Measurements from ENCODE around the gene SLC5A2.
"Not testable (repeated sequence)": the region's sequence is repeated elsewhere in the genome, so short reads cannot be mapped to it uniquely, and the experiment has no call there.

Gene SLC5A2

DNA sequence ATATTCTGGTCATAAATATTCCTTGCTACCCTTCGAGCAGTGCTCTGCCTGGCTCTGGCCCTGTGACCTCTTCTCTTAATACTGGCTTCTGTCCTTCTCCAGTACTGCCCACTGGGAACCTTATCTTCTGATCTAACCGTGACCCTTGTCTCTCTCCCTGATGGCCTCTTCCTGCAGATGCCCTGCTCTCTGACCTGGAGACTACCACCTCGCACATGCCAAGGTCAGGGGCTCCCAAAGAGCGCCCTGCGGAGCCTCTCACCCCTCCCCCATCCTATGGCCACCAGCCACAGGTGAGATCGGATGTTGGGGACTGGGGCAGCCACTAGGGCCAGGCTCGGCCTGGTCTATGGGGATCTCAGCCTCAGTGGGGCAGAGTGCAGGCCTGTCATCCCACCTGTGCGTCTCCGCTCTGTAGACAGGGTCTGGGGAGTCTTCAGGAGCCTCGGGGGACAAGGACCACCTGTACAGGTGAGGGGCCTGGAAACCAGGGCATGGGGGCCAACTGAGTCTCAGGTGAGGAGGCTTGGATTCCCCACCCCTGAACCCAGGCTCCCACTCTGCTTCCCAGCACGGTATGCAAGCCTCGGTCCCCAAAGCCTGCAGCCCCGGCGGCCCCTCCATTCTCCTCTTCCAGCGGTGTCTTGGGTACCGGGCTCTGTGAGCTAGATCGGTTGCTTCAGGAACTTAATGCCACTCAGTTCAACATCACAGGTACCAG lies 9.5 kb upstream of the SLC5A2 start:
- peak overlapping the region in 3 of 21 experiments; percentile 34 to 93 (median 39) for H3K27ac ChIP-seq
- H3K4me3 ChIP-seq = no peak overlapping the region

DNA sequence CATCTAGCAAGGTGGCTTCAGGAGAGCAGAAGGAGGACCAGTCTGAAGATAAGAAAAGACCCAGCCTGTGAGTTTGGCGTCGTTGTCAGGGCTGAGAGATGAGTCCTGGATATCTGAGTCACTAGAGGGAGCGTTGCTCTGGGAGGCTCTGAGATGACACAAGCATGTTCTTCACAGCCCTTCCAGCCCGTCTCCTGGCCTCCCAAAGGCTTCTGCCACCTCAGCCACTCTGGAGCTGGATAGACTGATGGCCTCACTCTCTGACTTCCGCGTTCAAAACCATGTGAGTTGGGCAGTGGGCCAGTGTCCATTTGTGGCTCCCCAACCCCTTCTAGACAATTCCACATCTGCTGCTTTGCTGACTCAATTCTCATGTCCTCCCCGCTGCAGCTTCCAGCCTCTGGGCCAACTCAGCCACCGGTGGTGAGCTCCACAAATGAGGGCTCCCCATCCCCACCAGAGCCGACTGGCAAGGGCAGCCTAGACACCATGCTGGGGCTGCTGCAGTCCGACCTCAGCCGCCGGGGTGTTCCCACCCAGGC lies 8.7 kb upstream of the SLC5A2 start:
- no peak overlapping the region for H3K4me3 ChIP-seq
- peak overlapping the region in 2 of 21 experiments; percentile 34 to 39 for H3K27ac ChIP-seq

DNA sequence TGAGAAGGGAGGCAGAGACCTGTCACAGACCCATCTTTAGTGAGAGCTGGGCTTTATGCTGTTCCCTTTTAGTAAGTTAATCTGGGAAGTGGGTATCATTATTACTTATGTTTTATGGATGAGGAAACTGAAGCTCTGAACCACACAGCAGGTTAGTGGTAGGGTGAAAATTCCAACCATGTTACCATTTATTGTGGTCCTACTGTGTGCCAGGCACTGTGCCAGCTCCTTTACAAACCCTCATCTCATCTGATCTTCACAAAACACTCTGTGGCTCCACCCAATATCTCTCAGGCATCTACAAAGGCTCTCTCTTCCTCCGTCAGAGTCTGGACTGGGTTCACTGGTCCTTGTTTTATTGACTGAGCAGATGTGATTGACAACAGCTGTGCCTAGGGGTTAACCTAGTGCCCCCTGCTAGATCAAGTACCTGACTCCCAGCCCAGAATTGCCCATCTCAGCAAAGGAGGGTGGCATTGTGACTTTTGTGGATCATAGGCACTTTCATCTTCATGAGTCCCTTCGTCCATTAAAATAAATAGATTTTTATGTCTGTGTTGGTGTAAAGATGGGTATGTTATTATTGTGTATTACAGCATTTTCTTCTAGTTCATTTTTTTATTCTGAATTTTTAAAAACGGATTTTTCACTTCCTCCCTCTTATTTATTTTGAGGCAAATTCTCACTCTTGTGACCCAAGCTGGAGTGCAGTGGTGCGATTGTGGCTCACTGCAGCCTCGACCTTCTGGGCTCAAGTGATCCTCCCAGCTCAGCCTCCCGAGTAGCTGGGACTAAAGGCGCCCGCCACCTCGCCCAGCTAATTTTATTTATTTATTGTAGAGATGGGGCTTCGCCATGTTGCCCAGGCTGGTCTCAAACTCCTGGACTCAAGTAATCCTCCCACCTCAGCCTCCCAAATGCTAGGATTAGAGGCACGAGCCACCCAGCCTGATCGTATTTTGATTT lies 7.9 kb upstream of the SLC5A2 start:
- H3K27ac ChIP-seq = no peak overlapping the region

DNA sequence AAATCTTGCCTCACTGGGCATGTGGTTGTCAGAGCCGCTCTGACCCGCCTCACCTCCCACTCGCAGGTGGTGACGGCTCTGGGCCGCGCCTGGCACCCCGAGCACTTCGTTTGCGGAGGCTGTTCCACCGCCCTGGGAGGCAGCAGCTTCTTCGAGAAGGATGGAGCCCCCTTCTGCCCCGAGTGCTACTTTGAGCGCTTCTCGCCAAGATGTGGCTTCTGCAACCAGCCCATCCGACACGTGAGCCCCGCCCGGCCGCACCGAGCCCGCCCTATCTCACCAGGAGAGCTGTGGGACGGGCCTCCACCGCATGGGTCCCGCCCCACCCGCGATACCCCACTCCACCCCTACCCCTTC lies 7.0 kb upstream of the SLC5A2 start:
- peak overlapping the region in 5 of 21 experiments; percentile 13 to 51 (median 46) for H3K27ac ChIP-seq
- peak overlapping the region; percentile 29 to 48 (median 39) for H3K4me3 ChIP-seq

More for the DNA sequence above, 7.9 kb upstream of the SLC5A2 start:
- H3K4me3 ChIP-seq = no peak overlapping the region

DNA sequence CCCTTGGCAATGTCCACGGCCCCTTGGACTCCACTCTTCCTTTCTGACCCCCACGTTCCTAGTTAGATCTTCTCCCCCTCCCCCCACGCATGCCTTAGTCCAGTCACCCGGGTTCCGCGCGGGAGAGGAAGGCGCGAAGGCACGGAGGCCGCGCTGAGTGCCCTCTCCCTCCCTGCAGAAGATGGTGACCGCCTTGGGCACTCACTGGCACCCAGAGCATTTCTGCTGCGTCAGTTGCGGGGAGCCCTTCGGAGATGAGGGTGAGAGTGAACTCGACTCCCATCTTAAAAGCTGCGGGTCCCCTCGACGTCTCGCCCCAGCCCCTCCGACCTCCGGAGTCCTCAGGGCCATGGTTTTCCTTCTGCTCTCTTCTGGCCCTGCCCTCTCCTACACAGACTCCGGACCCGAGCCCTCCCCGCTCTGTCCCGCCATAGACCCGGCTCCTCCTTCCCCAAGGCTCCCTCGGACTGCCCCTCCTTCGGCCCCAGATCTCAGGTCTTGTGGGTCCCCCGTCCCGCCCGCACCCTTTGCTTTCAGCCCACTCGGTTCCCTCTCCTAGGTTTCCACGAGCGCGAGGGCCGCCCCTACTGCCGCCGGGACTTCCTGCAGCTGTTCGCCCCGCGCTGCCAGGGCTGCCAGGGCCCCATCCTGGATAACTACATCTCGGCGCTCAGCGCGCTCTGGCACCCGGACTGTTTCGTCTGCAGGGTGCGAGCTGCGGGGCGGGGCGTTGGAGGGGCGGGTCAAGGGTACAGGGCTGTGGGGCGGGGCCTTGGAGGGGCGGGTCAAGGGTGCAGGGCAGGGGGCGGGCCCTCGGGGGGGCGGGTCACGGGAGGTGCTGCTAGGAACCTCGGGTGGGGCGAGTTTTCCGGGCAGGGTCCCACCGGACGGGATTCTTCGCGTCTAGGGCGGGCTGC lies 6.4 kb upstream of the SLC5A2 start:
- peak overlapping the region; percentile 29 to 48 (median 39) for H3K4me3 ChIP-seq
- peak overlapping the region in 15 of 21 experiments; percentile 6 to 75 (median 45) for H3K27ac ChIP-seq

DNA sequence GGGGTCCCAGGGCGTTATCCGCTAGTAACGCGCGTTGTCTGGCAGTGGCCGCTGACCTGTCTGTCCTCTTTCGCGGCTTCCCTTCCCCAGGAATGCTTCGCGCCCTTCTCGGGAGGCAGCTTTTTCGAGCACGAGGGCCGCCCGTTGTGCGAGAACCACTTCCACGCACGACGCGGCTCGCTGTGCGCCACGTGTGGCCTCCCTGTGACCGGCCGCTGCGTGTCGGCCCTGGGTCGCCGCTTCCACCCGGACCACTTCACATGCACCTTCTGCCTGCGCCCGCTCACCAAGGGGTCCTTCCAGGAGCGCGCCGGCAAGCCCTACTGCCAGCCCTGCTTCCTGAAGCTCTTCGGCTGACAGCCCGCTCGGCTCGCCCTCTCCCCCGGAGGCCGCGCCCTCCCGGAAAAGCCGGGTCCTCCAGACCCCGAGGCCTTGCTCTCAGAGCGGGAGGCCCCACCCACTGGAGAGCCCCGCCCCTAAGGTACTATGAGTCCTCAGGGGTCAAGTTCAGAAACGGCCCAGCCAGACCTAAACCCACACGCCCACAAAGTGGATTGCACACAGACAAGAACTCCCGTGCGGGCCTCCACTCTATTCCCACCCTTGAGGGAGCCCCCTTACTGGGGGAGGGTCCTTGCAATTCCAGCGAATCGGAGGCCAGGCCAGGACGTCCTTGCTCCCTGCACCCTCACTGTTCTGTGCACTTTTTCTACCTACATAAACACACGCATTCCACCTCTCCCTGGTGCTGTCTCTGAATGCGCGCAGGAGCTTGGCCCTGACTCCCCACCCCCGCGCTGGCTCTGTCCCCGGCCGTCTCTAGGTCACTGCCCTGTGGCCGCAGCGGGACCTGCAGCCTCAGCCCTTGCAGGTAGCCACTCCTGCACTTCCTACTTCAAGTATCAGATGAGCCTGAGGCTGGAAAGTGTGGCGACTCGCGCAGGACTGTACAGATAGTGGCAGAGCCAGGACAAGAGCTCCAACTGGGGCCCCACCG lies 5.4 kb upstream of the SLC5A2 start:
- Histone ChIP-seq H3K27ac (peak overlapping the region in 11 of 21 experiments; percentile 9 to 75 (median 45)), H3K4me3 (peak overlapping the region; percentile 29 to 48 (median 39))

DNA sequence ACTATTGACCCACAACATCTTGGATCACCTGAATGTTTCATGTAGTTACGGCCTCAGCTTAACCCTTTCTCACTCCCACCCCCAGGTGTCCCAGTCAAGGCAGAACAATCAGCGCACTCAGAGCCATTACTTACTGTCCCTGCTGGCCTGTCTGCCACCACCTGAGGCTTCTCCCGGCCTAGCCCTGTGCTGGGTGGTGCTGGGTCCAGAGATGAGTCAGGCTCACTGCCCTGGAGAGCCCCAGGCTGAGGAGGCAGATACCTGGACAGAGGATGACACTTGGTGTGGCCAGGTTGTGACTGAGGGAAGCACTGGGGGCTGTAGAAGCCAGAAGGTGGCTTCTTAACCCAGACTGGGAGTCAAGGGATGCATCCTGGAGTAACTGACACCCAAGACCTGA lies 4.0 kb upstream of the SLC5A2 start:
- Histone ChIP-seq H3K27ac (no peak overlapping the region), H3K4me3 (no peak overlapping the region)

DNA sequence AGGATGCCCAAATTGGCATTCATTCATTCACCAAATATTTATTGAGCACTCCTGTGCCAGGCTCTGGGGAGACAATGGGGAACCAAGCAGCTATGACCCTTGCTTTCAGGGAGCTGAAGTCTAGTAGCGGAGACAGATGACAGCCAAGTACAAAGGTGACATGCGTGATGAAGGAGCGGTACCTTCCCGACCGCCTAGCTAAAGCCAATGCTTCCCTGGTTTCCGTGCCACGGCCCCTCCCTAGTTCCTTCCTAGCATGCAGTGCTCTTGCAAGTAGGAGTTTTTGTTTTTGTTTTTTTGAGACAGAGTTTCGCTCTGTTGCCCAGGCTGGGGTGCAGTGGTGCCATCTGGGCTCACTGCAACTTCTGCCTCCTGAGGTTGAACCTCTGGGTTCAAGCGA lies 3.2 kb upstream of the SLC5A2 start:
- H3K27ac ChIP-seq = no peak overlapping the region
- H3K4me3 ChIP-seq = no peak overlapping the region

DNA sequence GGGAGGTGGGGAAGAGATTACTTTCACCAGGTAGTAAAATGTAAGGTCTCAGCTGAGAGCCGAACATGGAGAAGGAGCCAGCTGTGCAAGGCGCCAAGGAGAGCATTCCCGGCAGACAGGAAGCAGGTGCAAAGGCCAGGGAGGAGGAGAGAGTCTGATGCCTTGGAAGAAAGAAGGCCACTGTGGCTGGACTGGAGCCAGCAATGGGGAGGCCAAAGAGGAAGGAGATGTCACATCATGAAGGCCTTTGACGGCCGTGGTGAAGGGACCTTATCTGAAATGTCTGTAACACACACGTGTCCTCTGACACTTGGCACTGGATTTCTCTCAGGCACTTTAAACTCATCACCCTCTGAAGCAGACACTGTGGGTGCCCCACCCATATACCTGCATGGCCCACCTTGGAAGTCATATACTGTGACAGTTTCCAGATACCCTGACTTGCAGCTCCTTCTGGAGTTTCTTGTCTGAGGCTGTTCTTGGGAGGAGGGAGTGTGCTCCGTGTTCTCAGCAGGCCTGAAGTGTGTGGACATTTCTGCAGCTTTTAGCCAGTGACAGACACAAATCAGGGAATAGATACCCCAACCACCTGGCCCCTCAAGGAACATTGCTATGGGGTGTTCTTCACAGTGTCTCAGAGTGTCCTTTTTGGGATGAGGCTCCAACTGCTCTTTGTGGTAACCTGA lies 1.9 kb upstream of the SLC5A2 start:
- Histone ChIP-seq H3K4me3 (no peak overlapping the region), H3K27ac (no peak overlapping the region)

DNA sequence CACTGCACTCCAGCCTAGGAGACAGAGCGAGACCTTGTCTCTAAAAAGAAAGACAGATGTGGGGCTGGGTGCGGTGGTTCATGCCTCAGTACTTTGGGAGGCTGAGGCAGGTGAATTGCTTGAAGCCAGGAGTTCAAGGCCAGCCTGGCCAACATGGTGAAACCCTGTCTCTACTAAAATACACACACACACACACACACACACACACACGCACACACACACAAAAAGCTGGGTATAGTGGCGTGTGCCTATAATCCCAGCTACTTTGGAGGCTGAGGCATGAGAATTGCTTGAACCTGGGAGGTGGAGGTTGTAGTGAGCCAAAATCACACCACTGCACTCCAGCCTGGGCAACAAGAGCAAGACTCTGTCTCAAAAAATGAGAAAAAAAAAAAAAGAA lies 1.1 kb downstream of the SLC5A2 start:
- H3K27ac ChIP-seq, H3K4me3 ChIP-seq: not testable (repeated sequence)

DNA sequence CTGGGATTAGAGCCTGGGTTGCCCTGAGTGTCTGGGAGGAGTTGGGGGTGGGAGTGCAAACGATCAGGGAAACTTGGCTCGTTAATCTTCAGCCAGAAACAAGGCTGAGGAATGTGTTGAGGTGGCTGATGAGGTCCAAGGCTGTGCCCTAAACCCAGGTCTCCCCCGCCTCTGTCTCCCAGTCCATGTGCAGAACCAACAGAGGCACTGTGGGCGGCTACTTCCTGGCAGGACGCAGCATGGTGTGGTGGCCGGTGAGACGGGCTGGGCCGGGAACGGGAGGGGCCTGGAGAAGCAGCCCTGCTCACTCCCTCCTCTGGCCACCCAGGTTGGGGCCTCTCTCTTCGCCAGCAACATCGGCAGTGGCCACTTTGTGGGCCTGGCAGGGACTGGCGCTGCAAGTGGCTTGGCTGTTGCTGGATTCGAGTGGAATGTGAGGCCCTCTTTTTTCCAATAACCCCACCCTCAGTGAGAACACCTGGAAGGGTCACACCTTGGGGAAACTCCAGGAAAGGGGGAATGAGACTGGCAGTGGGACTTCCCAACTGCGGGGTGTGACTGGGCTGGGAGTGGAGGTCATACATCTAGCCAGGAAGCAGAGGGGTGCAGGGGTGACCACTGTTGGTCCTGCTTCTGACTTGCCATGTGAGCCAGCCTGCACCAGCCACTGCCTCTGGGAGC lies 1.7 kb downstream of the SLC5A2 start:
- H3K4me3 ChIP-seq = no peak overlapping the region
- no peak overlapping the region for H3K27ac ChIP-seq

DNA sequence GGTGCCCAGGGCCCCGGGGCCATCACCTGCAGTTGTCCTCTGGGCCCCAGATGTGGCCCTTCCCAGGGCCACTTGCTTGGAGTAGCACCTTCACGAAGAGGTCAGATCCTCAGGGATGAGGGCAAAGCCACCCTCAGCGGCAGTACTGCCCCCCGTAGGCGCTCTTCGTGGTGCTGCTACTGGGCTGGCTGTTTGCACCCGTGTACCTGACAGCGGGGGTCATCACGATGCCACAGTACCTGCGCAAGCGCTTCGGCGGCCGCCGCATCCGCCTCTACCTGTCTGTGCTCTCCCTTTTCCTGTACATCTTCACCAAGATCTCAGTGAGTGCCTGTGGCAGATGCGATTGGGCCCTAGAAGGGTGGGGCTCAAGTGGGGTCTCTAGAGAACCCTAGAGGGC lies 2.6 kb downstream of the SLC5A2 start:
- Histone ChIP-seq H3K27ac (no peak overlapping the region), H3K4me3 (no peak overlapping the region)

DNA sequence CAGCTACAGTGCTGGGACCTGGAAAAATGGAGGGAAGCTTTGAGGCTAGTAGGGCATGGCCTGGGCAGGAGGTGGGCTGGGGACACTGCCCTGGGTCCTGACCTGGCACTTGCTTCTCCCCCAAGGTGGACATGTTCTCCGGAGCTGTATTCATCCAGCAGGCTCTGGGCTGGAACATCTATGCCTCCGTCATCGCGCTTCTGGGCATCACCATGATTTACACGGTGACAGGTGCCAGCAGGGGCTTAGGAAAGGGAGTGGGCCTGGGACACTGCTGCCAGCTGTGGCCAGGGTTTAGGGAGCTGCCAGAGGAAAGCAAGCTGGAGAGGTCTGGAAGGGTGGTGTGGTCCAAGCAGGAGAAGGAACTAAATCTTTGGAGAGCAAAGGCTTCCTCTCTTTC lies 3.1 kb downstream of the SLC5A2 start:
- Histone ChIP-seq H3K27ac (no peak overlapping the region), H3K4me3 (no peak overlapping the region)

DNA sequence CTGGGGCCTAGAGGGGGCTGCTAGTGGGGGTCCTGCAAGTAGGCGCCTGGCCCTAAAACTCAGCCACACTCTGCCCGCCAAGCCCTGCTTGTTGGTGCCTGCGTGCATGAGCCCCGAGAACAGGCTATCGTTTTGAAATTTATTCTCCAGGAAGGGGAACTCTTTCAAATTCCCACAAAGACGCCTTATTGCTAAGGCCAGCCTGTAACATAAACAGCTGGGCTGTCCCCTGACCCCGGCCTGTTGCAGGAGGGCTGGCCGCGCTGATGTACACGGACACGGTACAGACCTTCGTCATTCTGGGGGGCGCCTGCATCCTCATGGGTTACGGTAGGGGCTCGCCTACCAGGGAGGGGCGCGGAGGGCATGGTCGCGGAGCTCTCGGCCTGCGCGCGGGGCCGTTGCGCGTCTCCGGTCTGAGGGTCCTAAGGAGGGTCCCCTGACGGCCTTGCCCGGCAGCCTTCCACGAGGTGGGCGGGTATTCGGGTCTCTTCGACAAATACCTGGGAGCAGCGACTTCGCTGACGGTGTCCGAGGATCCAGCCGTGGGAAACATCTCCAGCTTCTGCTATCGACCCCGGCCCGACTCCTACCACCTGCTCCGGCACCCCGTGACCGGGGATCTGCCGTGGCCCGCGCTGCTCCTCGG lies 4.3 kb downstream of the SLC5A2 start:
- Histone ChIP-seq H3K27ac (peak overlapping the region in 6 of 21 experiments; percentile 13 to 60 (median 30)), H3K4me3 (peak overlapping the region; percentile 24 to 49 (median 40))

DNA sequence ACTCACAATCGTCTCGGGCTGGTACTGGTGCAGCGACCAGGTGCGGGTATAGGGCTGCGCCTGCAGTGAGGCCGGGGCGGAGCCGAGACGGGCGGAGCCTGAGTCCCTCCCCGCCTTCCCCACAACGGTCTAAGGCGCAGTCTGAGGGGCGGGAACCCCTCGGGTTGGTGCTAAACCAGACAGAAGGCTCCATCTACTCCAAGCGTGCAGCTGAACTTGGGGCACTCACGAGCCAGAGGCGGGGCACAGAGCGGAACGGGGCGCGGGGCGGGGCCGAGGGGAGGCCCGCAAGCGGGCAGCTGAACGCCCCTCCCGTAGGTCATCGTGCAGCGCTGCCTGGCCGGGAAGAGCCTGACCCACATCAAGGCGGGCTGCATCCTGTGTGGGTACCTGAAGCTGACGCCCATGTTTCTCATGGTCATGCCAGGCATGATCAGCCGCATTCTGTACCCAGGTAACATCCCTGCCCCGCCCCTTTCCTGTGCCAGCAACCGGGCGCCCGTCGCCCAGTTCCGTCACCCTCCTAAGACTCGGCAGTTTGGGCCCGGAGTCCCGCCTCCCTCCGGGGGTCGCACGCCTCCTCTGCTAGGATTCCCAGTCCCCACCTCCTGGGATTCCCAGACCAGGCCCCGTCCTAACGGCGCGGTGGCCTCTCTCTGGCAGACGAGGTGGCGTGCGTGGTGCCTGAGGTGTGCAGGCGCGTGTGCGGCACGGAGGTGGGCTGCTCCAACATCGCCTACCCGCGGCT lies 5.0 kb downstream of the SLC5A2 start:
- Histone ChIP-seq H3K4me3 (peak overlapping the region; percentile 24 to 49 (median 40)), H3K27ac (peak overlapping the region in 7 of 21 experiments; percentile 5 to 60 (median 24))
